GM21529 (cell line): ENCODE measurements around the gene ATP1A3.

Experiments used
- ATAC-seq: cut with Tn5 transposase; IDR thresholded peaks from one replicate; pipeline ENCODE4 v1.9.1; 2021; ENCODE audit not compliant: unreplicated experiment

The ATP1A3 gene

DNA sequence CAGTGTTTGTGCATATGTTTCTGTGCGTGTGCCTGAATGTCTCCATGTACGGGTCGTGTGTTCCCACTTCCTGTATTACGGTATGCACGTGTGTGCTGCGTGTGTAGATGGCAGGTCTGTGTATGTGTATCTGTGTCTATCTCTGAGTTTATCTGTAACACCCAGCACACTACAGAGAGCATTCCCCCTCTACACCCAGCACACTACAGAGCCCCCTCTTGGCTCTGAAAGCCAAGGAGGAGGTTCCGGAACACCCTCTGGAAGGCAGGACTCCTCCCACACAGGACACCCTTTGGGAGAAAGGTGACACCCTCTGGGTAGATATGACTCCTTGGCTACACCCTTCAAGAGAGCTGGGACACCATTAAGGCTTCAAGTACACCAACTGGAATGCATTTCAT is 63.7 kb downstream of the ATP1A3 start:
- ATAC-seq, result no peak

DNA sequence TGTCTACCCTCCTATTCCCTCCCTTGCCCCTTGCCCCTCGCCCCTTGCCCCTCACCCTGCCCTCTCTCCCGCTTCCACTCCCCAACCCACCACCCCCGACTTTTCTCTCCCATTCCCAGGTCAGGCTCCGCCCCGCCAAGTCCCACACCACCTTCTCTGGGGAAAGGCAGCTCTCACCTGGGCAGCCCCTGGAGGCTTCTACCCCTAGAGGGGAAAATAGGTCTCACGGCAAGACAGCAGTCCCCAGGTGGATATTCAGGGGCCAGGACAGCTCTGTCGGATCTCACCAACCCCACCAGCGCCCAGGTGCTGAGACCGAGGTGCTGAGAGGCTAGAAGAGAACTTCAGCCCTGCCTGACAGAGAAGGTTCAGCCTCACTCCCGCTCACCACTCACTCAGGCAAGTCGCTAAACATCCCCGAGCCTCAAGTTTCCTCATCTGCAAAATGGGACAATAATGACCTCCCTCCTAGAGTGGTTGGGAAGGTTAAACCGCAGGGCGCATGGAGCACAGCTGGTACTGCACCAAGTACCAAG is 64.4 kb downstream of the ATP1A3 start:
- ATAC-seq, result no peak

DNA sequence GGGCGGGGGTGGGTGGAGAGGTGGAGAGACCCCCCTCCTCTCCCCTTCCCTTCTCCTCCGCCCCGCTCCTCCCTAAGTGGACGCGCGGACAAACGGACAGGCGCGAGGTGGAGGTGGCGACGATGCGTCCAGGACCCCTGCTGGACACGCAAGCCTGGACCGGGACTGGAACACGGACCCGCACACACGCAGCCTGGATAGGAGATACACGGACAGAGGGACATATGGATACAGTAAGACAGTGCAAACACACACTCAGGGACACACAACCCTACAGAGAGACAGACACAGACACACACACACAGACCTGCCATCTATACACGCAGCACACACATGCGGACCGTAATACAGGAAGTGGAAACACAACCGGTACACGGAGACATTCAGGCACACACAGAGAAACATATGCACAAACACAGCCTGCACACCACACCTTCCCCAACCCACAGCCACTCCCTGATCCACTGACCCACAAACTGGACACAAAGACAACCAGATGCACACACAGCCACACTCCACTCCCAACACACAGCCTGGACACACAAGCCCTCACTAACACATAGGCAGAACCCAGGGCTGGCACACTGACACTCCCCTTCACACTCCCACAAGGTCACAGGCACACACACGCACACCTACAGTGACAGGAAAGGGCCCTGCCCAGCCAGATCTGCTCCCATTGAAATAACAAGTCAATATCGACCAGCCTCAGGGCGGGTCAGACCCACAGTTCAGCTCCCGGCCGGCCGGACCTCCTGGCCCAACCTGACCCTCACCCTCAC is 65.1 kb downstream of the ATP1A3 start:
- ATAC-seq, result no peak

DNA sequence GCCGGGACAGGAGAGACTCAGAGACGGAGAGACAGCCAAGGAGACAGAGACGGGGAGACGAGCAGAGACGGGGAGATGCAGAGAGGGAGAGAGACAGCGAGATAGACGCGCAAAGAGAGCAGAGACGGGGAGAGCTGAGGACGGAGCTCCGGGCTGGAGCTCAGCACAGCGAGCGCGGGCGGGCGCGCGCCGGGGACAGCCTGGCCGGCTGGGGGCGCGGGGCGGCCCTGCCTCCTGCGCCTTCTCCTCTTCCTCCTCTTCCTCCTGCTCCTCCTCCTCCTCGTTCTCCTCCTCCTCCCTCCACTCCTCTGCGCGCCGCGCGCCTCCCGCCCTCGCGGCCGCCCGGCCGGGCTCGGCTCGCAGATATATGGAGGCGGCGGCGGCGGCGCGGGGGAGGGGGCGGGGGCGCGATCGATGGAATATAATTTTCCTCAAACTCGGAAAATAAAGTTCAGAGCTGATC is 65.8 kb downstream of the ATP1A3 start, which contains the start of gene ERFL:
Gene ERFL (minus strand): TSS at position 229 of the 463 bp plus-strand sequence. CDS start 15,530 bp downstream, outside the sequence.
- no peak for ATAC-seq

DNA sequence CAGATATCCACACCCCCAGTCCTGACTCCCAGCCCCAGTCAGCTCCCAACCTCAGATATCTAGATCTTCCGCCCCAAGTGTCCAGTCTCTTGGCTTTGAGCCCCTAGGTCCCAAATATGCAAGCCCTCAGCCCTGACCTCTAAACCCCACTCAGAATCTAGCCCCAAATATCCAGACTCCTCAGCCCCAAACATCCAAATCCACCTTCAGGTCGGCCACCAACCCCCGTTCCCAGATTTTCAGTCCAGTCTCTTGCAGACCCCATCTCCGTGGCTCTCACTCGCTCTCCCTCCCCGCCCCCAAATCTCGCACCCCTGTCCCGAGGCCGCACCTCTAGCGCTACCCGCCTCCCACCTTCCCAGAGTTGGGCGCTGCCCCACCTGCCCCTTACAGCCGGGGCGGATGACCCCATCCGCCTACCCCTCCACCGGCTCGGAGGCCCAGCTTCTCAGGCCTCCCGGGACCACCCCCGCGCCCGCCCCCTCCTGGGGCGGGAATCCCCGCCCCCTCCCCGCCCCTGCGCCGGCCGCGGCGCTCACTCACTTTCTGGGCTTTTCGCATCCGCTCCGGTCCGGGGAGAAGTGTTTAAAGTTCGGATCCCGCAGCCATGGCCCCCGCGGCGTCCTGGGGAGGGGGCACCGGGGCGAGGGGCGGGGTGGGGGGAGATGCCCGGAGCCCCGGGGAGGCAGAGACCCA is 66.4 kb downstream of the ATP1A3 start:
- ATAC-seq, result no peak

DNA sequence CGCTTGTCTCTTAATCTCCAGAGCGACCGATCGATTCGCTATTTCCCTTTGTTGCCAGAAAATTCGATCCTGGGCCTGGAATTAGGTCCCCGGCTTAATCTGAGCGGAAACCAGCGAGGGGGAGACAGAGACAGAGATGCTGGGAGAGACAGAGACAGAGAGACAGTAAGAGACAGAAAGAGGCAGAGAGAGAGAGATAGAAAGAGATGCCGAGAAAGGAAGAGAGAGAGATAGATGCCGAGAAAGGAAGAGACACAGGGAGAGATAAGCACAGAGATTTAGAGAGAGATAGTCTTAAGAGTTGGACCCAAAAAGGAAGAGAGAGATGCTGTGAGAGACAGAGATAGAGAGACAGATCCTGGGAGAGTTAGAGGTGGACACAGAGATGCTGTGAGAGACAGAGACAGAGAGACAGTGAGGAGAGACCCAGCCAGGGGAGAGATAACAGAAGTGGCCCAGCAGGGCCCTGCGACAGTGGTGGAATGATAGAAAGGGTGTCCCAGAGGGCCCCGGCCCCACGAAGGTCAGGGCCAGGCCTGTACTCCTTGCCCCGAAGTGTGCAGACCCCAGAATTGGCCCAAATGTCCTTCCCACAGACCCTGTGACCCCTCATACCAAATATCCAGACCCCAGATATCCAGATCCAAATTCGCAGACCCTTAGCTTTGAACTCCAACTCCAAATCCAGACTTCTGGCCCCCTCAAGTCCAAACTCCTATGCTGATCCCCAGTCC is 67.1 kb downstream of the ATP1A3 start:
- no peak for ATAC-seq

DNA sequence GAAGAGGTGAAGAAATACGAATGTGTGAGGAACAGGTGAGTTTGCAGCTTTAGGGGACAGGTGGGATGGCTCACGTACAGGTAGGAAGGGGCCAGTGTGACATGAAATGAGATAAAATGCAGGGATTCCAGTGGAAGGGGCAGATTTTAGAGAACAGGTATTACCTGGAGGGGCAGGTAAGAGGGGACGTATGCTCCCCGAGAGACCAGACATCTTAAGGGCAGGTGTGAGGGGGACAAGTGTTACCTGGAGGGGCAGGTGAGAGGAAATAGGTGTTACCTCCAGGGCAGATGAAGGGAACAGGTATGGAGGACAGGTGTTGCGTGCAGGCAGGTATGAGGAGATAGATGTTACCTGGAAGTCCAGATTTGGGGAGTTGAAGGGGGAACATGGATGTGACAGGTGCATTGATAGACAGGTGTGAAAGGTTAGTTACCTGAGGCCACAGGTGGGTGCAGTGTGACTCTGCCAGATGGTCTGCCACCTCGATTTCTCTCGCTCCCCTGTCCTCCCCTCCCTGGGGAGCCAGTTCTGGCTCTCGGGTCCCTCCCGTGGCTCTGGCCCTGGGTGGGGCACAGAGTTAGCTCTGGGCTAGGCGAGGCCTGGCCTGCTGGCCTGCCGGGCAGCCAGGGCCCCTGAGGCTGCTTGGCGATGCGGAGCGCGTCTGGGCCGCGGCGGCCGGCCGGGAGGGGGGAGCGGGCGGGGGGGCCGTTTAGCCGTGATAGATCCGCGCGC is 67.8 kb downstream of the ATP1A3 start:
- ATAC-seq, result no peak

DNA sequence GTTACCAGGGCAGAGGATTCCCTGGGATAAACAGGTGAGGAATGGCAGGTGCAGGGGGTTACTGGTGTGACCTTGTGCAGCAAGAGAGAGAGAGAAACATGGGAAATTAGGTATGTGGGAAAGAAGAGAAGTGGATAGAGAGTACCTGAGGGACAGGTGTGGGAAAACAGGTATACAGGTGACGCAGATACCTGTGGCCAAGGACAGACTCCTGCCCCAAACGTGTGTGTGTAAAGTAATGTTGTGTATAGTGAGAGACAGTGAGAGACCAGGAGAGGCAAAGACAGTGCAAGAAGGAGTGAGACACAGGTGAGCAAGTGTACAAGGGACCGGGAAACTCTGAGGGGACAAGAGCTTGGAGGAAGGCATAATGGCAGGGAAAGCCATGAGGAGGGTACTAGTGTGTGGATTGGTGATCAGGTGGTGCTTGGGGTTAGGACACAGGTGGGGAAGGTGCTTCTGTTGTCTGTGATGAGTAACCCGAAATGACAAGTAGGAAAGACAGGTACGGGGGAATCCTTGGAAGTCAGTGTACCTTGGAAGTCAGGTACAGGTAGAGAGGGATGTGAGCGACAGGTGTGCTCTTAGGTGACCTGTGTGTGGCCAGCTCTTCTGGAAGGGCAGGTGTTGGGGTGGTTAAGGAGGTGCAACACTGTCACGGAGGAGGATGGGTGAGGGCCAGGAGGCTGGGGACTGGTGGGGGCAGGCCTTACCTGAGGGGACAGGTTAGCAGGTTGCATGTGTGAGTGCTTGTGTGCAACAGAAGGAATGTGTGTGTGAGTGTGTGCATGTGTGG is 68.6 kb downstream of the ATP1A3 start:
- no peak for ATAC-seq

DNA sequence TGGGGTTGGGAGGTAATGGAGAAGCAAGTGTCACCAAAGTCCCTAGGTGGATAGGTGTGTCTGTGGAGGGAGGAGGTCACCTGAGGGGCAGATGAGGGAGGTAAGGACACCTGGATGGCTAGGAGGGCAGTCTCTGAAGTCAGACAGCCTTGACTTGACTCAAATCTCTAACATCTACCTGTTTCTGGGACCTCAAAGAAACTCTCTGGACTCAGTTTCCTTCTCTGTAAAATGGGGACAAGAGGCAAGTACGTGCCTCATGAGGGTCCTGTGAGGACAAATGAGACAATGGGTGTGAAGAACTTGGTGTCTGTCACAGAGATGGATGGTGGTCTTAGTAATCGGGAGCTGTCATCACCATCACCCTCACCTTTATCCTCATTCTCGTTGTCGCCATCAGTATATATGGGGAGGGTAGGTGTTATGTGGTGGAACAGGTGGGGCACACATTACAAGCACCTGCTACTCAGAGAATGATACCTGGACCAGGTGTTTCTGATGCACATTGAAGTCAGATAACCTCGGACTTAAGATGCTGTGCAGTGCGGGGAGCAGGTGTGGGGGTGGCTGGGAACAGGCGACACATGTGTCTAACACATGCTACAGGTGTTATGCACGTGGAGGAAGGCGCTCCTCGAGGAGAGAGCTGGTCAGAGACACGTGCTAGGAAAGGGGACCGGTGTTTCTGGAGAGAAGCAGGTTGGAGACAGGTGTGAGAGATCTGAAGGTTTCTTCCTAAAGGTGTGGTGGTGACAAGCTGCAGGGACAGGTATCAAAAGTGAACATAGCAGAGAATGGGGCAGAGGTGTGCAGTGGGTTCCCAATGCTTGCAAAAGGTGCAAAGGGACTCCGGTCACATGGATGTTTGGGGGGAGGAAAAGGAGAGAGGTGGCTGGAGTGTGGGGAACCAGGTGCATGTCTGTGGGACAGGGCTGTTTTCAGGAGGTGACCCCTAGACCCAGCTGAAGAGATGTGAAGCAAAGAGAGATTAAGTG is 69.6 kb downstream of the ATP1A3 start:
- ATAC-seq, result no peak

DNA sequence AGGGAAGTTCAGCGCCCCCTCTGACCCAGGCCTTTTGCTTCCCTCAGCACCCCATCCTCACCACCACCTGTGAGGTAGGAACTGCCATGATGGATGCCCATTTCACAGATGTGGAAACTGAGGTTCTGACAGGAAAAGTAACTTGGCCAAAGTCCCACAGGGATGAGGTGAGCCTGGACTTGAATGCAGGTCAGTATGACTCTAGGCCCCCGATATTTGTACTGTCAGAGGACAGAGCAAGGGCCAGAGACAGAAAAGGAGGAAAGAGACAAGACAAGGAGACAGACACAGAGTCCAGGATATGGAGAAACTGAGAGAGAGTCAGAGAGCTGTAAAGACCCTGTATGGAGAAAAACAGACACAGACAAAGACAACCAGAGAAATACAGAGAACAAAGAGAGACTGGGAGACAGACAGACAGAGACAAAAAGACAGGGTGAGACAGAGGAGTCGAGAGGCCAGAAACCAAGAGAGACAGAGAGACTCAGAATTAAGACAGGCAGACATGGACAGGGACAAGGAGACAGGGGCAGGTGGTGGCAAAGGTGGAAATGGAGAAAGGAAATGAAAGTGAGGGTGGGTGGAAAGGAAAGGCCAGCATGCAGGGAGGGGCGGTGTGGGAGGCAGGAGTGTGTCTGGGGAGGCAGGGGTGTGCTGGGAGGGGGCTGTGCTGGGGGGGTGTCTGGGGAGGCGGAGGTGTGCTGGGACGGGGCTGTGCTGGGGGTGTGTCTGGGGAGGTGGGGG is 70.8 kb downstream of the ATP1A3 start:
- ATAC-seq, result no peak

DNA sequence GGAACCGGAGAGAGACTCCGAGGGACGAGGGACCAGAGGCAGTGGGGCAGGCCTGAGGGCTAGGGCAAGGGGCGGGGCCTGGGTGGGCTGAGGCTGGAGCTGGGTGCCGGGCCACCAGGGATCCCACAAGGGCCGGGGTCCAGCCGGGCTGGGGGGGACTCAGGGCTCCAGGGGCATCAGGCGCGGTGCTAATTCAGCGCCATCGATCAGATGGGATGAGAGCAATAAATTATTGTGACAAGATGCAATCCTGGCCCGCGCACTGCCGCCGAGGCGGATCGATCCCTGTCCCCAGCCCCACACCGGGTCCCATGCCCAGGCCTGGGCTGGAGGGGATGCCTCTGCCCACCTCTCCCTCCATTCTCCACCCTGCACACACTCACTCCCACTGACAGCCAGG is 71.4 kb downstream of the ATP1A3 start:
- no peak for ATAC-seq

DNA sequence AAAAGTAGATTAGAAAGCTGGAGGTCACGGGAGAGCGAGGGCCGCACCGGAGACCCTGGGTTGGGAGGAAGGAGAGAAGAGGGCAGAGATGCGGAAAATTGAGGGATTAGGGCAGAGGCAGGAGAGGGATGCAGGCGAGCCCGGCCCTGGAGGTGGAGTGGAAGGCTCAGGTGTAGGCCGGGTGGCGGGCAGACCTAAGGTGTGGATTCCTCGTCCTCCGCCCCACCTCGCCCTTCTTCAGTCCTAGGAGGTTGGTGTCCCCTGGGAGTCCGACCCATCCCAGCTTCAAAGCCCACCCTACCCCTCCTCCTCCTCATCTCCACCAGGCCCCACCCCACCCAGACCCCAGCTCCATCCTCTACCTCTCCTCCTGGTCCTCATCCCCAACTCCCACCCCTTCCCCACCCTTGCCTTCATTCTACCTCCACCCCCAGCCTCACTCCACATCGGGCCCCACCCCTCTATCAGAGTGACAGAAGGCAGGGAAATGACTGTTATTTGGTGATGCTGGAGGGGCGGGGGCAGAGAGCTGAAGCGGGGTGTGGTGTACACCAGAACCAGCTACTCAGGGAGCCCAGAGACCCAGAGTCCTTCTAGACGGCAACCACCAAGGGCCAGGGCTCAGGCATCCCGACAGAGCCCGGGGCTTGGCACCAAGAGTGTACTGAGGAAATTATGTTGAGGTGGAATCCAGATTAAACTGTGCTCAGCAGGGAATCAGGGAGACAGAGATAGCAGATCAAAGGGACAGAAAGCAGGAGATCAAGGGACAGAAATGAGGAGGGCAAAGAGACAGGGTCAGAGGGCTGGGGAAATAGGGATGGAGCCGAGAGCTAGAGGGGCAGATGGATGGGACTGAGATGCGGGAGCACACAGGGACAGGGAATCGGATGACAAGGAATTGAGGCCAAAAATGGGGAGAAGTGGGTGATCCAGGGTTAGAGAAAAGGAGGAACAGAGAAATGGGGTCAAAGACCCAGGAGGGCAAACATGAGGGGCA is 72.2 kb downstream of the ATP1A3 start:
- ATAC-seq, result no peak

DNA sequence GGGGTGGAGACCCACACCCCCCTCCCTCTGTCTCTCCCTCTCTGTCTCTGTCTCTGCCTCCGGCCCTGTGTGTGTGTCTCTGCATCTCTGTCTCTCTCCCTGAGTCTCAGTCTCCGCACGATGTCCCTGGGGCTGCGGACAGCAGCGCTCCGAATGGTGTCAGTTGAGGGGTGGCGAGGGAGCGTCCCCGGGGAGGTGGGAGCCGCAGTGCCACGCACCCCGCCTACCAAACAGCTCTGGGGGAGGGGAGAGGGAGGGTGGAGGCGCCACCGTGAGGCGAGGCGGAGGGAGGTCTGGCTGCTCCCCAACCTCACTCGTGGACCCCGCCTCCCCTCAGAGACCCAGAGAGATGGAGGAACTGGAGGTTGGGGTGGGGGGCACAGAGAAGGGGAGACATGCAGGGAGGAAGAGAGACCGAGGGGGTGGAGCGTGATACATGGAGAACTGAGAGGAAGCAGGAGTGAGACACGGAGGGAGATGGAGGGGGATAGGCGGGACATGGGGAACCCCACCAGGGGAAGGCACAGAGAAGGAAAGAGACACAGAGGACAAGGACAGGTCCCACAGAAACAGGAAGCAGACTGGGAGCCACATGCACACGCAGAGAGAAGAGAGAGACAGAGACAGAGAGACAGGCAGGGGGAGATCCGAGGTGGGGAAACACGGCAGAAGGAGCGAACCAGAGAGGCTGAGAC is 73.0 kb downstream of the ATP1A3 start:
- ATAC-seq, result no peak

DNA sequence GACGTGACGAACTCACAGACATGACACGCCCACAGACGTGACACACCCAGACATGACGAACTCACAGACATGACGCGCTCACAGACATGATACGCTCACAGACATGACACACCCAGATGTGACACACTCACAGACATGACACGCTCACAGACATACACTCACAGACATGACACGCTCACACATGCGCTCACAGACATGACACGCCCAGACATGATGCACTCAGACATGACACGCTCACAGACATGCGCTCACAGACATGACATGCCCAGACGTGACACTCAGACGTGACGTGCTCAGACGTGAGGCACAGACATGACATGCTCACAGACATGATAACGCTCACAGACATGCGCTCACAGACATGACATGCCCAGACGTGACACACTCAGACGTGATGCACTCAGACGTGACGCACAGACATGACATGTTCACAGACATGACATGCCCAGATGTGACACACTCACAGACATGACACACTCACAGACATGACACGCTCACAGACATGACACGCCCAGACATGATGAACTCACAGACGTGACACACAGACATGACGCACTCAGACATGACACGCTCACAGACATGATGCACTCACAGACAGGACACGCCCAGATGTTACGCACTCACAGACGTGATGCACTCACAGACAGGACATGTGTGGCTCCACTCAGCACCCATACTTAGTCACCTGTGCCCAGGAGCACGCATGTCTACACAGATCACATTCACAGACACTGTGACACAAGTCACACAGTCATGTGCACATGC is 73.9 kb downstream of the ATP1A3 start:
- no peak for ATAC-seq

DNA sequence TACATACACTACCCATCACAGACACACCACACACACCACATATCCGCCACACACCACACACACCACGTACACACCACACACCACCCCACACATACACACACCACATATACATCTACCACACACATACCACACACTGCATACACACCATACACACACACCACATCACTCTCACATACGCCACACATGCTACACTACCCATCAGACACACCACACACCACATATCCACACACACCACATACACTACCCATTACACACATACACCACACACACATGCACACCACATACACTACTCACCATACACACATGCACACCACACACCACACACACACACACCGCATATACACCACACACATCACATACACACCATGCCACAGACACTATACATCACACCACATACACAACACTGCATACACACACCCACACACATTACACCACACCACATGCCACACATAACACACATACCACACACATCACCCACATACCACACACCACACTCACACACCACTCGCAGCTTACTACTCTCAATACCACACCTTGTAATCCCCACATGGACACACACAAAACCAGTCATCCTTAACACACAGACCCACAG is 75.3 kb downstream of the ATP1A3 start:
- ATAC-seq, result no peak
